Subcutaneous abdominal adipose tissue (tissue), 5 donors: ENCODE measurements around the gene C2CD2.

ENCODE experiments used
- H3K27ac ChIP-seq: one replicate; pipeline ENCODE4 v1.7.0; 2013; ENCODE audit warnings: low read depth, mild to moderate bottlenecking, inconsistent platforms, low read length, moderate library complexity
- H3K27me3 ChIP-seq, 5 donors: one replicate each; pipeline ENCODE4 v1.7.0; 2013; ENCODE audit warnings: low read length in 5 of 5, inconsistent platforms in 1 of 5; ENCODE audit not compliant: control insufficient read depth in 5 of 5, insufficient read depth in 4 of 5
- H3K36me3 ChIP-seq, 5 donors: one replicate each; pipeline ENCODE4 v1.7.0; 2013; ENCODE audit warnings: low read length in 5 of 5; ENCODE audit not compliant: control insufficient read depth in 5 of 5, insufficient read depth in 5 of 5
- H3K4me1 ChIP-seq, 5 donors: one replicate each; pipeline ENCODE4 v1.7.0; 2013; ENCODE audit warnings: low read length in 5 of 5, mild to moderate bottlenecking in 3 of 5, moderate library complexity in 1 of 5; ENCODE audit not compliant: control insufficient read depth in 5 of 5, insufficient read depth in 5 of 5
- H3K4me3 ChIP-seq, 5 donors: one replicate each; pipeline ENCODE4 v1.7.0; 2013; ENCODE audit warnings: low read length in 5 of 5, low read depth in 1 of 5
- H3K9ac ChIP-seq, 5 donors: one replicate each; pipeline ENCODE4 v1.7.0; 2013; ENCODE audit warnings: low read length in 5 of 5, mild to moderate bottlenecking in 4 of 5, moderate library complexity in 3 of 5
- H3K9me3 ChIP-seq, 5 donors: one replicate each; pipeline ENCODE4 v1.7.0; 2013; ENCODE audit warnings: low read length in 5 of 5; ENCODE audit not compliant: control insufficient read depth in 5 of 5
- donor health status: healthy.
- donor health status: healthy.
- donor health status: healthy.
- donor health status: healthy.
- donor health status: healthy.

C2CD2 gene

DNA sequence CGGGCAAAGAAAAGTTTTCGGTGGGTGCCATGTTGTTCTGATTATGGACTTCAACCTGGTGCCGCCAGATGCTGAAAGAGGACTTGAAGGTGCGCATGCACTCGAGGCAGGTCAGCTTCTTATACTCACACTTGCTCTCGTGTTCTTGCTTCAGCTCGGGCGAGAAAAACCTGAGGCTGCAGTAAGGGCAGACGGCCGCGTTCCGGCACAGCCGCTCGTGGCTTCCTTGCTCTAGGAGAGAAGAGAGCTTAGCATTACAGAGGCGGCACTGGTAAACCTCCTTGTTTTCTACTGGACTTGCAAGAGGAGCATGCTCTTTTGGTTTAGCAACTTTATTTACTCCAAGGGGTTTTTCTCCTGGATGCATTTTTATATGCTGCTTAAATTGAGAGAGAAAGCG lies 37.8 kb upstream of the C2CD2 start:
- no peak overlapping the region for H3K4me3 ChIP-seq
- no peak overlapping the region for H3K9ac ChIP-seq
- H3K36me3 ChIP-seq = peaks cover 13 to 40% (median 31%) of the 10 kb centered on the region in 5 donors
- H3K9me3 ChIP-seq = no peaks in the 10 kb centered on the region
- H3K27me3 ChIP-seq = no peaks in the 10 kb centered on the region
- peaks cover 0 to 5% (median 2%) of the 10 kb centered on the region in 5 donors for H3K4me1 ChIP-seq
- H3K27ac ChIP-seq = no peak overlapping the region

DNA sequence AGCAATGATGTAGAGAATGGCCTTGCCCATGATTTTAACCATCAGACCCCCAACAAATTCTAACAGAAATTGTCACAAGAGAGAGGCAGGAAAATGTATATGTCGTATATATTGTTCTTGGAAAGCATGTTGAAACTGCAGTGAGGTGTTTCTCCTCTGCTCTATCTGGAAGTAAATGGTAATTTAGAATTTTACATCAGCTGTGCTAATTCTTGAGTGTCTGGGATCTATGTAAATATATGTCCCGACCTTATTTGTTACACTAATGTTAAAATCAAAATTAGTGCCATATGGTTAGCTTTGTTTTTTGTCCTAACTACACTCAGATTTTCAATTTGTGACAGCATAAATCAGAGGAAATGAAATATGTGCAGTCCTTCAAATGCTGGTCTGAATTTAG lies 35.9 kb upstream of the C2CD2 start:
- H3K4me1 ChIP-seq = peaks cover 0 to 5% (median 0%) of the 10 kb centered on the region in 5 donors
- H3K27me3 ChIP-seq = no peaks in the 10 kb centered on the region
- H3K36me3 ChIP-seq = peaks cover 13 to 38% (median 30%) of the 10 kb centered on the region in 5 donors
- no peaks in the 10 kb centered on the region for H3K9me3 ChIP-seq
- H3K27ac ChIP-seq = no peak overlapping the region
- H3K4me3 ChIP-seq = no peak overlapping the region
- no peak overlapping the region for H3K9ac ChIP-seq

DNA sequence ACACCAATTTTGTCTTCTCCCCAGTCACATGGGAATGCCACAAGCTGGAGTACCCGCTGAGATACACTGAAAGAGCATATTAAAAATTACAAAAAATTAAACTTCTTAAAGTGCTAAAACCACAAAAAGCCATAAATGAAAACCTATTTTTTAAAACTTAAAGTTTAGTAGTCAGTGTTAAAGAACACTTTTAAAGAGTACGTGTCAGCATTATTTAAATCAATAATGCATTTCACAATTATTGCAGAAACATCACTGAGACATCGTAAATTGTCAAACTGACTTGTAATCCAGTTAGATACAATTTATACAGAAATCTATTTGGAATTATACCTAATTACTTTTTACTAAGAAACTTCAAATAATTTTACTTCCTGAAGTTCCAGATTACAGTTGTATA lies 33.5 kb upstream of the C2CD2 start:
- Histone ChIP-seq H3K4me1 (no peaks in the 10 kb centered on the region), H3K36me3 (peaks cover 5 to 21% (median 17%) of the 10 kb centered on the region in 5 donors), H3K27me3 (no peaks in the 10 kb centered on the region), H3K27ac (no peak overlapping the region), H3K9ac (no peak overlapping the region), H3K9me3 (no peaks in the 10 kb centered on the region), H3K4me3 (no peak overlapping the region)

DNA sequence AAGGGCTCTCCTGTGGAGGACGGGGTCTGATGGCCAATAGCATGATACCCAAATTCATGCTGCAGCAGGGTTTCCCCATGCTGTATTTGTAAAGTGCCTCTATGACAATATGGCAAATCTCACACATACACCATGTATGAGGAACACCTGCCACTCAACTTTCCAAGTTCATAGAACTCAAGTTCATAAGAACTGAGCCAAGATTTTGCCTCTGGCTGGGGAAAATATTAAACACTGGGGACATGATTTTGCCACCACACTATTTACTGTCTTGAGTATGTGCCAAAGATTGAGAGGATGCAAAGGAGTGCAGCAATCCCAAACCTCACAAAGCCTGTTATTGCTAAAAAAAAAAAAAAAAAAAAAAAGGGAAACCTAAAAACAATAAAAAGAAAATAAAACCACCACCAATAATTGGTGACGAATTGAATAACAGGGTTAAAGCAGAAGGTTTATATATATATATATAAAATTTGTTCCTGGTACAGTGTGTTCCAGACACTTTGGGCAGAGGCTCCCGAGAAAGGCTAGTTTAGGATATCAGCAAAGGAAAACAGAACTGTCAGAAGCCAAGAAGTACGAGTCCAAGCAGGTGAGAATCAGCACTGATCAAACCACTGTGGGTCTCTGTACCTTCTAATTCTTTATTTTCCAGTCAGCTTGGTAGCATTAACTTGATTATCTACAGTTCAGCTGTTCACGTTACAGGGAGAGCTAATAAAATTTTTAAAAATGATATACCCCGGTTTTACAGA lies 32.0 kb upstream of the C2CD2 start:
- H3K9me3 ChIP-seq = no peaks in the 10 kb centered on the region
- H3K27me3 ChIP-seq = no peaks in the 10 kb centered on the region
- H3K4me1 ChIP-seq = no peaks in the 10 kb centered on the region
- H3K36me3 ChIP-seq = peaks cover 2 to 7% (median 3%) of the 10 kb centered on the region in 5 donors
- H3K4me3 ChIP-seq = no peak overlapping the region
- H3K27ac ChIP-seq = no peak overlapping the region
- no peak overlapping the region for H3K9ac ChIP-seq

DNA sequence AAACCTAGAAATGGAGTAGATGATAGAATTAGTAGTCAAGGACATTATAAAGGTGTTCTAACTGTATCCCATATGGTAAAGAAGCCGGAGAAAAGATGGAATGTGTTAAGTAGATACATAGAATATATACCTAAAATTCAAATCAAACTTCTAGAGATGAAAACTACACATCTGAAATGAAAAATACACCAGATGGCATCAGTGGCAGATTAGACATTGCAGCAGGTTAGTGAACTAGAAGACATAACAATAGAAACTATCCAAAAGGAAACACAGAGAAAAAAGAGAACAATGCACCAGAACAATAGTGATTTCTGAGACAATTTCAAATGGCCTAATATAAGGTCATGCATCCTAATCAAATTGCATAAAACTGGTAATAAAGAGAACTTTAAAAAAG lies 29.4 kb upstream of the C2CD2 start:
- Histone ChIP-seq H3K9ac (no peak overlapping the region), H3K27me3 (no peaks in the 10 kb centered on the region), H3K4me3 (no peak overlapping the region), H3K9me3 (peaks cover 0 to 7% (median 0%) of the 10 kb centered on the region in 5 donors), H3K36me3 (no peaks in the 10 kb centered on the region), H3K27ac (no peak overlapping the region), H3K4me1 (no peaks in the 10 kb centered on the region)

DNA sequence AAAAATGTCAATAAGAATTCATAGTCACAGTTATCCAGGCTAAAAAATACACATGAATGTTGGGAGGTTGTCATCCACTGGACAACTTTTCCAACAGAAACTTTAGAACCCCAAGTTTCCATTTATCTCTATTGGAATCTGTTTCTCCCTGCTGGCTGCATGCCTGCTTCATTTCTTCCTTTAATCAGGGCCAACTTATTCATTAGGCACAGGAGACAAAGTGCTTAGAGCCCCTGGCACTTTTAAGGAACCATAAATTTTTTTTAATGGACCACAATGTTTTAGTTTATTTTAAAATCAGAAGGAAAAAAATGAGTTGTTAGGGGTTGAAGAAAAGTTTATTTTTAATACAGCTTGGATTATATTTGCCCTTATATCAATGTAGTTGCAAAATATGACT lies 26.7 kb upstream of the C2CD2 start:
- no peak overlapping the region for H3K9ac ChIP-seq
- no peak overlapping the region for H3K27ac ChIP-seq
- H3K4me3 ChIP-seq = no peak overlapping the region
- H3K36me3 ChIP-seq = no peaks in the 10 kb centered on the region
- no peaks in the 10 kb centered on the region for H3K27me3 ChIP-seq
- H3K9me3 ChIP-seq = peaks cover 0 to 7% (median 0%) of the 10 kb centered on the region in 5 donors
- no peaks in the 10 kb centered on the region for H3K4me1 ChIP-seq

DNA sequence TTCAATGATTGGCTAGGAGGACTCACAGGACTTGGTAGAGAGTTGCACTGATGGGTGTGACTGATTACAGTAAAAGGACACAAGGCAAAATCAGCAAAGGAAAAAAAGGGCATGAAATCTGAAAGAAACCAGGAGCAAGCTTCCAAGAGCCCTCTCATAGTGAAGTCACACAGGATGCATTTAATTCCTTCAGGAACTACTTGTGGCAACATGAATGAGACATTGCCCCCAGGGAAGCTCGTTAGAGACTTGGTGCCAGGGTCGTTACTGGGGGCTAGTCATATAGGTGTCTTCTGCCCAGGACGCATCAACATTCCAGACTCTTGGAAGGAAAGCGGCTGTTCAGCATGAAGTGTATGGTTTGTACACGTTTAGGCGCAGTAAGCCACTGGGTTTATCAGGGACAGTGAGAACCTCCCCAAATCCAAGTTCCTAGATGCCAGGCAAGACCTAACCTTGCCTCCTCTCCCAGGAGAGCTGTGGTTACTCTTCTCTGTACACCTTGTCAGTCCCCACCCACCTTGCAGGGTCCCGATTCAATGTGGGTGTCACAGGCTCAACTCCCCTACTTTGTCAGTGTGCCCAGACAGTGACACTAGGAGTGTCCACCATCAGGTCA lies 26.0 kb upstream of the C2CD2 start:
- Histone ChIP-seq H3K4me1 (no peaks in the 10 kb centered on the region), H3K9ac (no peak overlapping the region), H3K36me3 (no peaks in the 10 kb centered on the region), H3K9me3 (peaks cover 0 to 7% (median 0%) of the 10 kb centered on the region in 5 donors), H3K27me3 (no peaks in the 10 kb centered on the region), H3K4me3 (no peak overlapping the region), H3K27ac (no peak overlapping the region)

DNA sequence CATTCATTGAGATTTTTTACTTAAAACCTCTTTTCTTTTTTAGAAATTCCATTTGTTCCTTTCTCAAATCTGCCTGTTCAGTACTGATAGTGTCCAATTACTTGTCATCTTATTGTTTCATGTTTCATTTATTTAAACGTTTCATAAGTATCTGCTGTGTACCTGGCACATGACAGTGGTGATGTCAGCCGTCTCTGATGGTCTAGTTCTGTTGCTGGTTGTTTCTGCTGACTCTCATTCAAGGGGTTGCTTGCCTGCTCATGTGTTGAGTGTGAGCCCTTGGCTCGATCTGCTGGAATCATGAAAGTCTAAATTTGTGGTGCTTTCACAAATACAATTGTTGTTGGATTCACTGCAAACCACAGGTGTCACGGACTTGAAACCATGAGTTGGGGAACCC lies 25.5 kb upstream of the C2CD2 start:
- no peak overlapping the region for H3K4me3 ChIP-seq
- no peak overlapping the region for H3K27ac ChIP-seq
- peaks cover 0 to 4% (median 4%) of the 10 kb centered on the region in 5 donors for H3K4me1 ChIP-seq
- peaks cover 0 to 7% (median 0%) of the 10 kb centered on the region in 5 donors for H3K9me3 ChIP-seq
- H3K27me3 ChIP-seq = no peaks in the 10 kb centered on the region
- no peaks in the 10 kb centered on the region for H3K36me3 ChIP-seq
- H3K9ac ChIP-seq = no peak overlapping the region

DNA sequence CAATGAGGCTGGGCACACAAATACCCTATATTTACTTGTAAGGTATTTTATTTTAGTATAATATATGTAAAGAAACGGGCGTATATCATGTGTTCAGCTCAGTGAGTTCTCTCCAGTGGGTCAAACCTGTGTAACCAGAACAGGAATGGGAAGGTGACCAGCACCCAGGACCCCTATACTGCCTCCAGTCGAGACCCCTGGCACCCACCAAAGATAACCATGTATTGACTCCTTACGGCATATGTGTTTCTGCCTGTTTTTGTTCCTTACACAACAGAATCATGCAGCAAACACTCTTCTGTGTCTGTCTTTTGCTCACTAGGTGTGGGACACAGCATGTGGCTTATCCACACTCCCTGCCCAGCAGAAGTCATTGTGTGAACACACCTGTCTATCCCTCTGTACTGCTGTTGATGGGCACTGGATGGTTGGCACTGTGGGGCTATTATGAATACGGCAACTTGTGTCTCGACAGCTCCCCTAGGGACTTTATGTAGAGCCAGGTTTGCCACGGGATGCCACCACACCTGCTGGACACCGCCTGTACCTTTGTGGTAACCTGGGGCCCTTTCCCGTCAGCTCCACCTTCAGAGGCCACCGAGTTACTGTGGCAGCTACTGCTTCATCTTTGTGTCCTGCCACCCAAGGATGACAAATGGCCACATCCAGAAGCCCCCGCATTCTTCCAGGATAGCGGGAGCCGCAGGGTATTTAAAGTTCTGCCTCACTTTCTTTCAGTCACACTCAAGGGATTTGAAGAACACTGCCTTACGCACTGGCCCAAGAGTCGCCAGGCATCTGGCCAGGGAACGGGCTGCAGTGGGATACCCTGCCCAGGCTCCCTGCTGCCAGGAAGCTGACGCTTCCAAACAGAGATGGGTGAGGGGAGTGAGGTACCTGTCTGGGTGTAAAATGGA lies 23.5 kb upstream of the C2CD2 start:
- Histone ChIP-seq H3K27ac (no peak overlapping the region), H3K4me1 (peaks cover 0 to 20% (median 12%) of the 10 kb centered on the region in 5 donors), H3K36me3 (no peaks in the 10 kb centered on the region), H3K9ac (no peak overlapping the region), H3K27me3 (no peaks in the 10 kb centered on the region), H3K4me3 (no peak overlapping the region), H3K9me3 (peaks cover 0 to 7% (median 0%) of the 10 kb centered on the region in 5 donors)

DNA sequence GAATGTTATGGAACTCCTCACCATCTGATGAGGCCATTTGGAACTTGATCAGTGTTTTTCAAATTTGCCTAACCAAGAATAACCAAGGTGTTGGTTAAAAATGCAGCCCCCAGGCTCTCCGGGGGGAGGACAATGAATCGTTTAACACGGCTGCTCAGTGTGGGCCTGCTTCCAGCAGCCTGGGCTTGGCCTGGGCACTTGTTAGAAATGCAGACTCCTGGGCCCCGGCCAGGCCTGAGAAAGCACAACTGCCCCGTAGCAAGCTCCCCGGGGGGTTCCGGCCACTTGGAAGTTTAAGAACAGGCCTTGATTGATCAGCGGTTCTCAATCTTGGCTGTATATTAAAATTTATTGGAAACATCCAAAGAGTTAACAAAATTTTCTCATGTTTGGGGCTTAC lies 22.8 kb upstream of the C2CD2 start:
- H3K27ac ChIP-seq = no peak overlapping the region
- H3K4me3 ChIP-seq = no peak overlapping the region
- peaks cover 0 to 20% (median 12%) of the 10 kb centered on the region in 5 donors for H3K4me1 ChIP-seq
- H3K9me3 ChIP-seq = peaks cover 0 to 7% (median 0%) of the 10 kb centered on the region in 5 donors
- H3K9ac ChIP-seq = no peak overlapping the region
- H3K27me3 ChIP-seq = no peaks in the 10 kb centered on the region
- no peaks in the 10 kb centered on the region for H3K36me3 ChIP-seq
